Measurements from ENCODE around the gene GRK5.

The GRK5 gene

GRCh38 chr10:119248681-119249080 is 41.3 kb downstream of the GRK5 start:
- no peak overlapping the region for H3K4me3 ChIP-seq (replicated peaks; ENCODE audit: low read depth, low read length)
- TF ChIP-seq, protein P1, sequence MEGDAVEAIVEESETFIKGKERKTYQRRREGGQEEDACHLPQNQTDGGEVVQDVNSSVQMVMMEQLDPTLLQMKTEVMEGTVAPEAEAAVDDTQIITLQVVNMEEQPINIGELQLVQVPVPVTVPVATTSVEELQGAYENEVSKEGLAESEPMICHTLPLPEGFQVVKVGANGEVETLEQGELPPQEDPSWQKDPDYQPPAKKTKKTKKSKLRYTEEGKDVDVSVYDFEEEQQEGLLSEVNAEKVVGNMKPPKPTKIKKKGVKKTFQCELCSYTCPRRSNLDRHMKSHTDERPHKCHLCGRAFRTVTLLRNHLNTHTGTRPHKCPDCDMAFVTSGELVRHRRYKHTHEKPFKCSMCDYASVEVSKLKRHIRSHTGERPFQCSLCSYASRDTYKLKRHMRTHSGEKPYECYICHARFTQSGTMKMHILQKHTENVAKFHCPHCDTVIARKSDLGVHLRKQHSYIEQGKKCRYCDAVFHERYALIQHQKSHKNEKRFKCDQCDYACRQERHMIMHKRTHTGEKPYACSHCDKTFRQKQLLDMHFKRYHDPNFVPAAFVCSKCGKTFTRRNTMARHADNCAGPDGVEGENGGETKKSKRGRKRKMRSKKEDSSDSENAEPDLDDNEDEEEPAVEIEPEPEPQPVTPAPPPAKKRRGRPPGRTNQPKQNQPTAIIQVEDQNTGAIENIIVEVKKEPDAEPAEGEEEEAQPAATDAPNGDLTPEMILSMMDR (IDR thresholded peaks at IDR 0.05; ENCODE audit: low read depth, low read length, missing control alignments): no peak
- no peak for DNase-seq (ENCODE audit: extremely low read depth, low read depth)

- H3K4me3 ChIP-seq (replicated peaks; ENCODE audit: low read depth, low read length): no peak overlapping the region
- peak; percentile 32 for DNase-seq (ENCODE audit: extremely low read depth, low read depth)
Observed at GRCh38 chr10:119250641-119251314, 43.4 kb downstream of the GRK5 start.

GRCh38 chr10:119251315-119251708 is 43.9 kb downstream of the GRK5 start:
- no peak overlapping the region for H3K4me3 ChIP-seq (replicated peaks; ENCODE audit: low read depth, low read length)
- TF ChIP-seq, protein P1 (IDR thresholded peaks at IDR 0.05; ENCODE audit: low read depth, low read length, missing control alignments): no peak
- DNase-seq (ENCODE audit: extremely low read depth, low read depth): no peak

More at GRCh38 chr10:119250641-119251314, 43.4 kb downstream of the GRK5 start:
- TF ChIP-seq, protein P1 (IDR thresholded peaks at IDR 0.05; ENCODE audit: low read depth, low read length, missing control alignments): no peak

GRCh38 chr10:119252051-119252465 is 44.7 kb downstream of the GRK5 start:
- TF ChIP-seq, protein P1 (IDR thresholded peaks at IDR 0.05; ENCODE audit: low read depth, low read length, missing control alignments): peak; percentile 45
- H3K4me3 ChIP-seq (replicated peaks; ENCODE audit: low read depth, low read length): no peak overlapping the region
- DNase-seq (ENCODE audit: extremely low read depth, low read depth): no peak

DNA sequence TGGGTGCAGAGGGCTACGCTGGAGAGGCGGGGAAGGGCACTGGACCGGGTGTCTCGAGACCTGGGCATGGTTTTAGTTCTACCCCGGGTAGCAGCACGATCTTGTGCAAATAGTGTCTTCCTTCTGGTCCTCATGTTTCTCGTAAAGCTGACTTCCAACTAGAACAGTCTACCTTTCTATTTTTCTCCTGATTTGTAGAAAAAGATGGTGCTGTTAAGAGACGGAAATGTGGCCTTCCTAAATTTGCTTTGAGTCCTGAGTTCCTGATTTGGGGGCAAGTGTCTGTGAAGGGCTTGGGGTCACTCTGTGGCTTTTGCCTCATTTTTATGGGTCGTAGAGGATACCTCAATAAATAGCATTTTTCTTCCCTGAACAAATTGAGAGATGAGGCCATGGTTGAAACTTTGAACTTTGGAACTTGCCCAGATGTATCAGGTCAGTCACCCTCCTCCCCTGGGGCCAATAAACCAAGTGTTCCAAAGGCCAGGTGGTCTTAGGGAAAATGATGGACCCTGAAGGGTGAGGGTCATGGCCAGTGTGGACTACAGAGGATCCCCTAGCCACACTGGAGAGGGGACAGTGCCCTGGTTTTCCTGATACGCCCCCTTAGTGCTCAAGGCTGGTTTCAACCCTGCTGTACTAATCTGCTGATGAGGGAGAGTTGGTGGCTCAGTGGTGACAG is 45.2 kb downstream of the GRK5 start:
- no peak for DNase-seq (ENCODE audit: extremely low read depth, low read depth)
- TF ChIP-seq, protein P1 (IDR thresholded peaks at IDR 0.05; ENCODE audit: low read depth, low read length, missing control alignments): no peak
- H3K4me3 ChIP-seq (replicated peaks; ENCODE audit: low read depth, low read length): no peak overlapping the region

DNA sequence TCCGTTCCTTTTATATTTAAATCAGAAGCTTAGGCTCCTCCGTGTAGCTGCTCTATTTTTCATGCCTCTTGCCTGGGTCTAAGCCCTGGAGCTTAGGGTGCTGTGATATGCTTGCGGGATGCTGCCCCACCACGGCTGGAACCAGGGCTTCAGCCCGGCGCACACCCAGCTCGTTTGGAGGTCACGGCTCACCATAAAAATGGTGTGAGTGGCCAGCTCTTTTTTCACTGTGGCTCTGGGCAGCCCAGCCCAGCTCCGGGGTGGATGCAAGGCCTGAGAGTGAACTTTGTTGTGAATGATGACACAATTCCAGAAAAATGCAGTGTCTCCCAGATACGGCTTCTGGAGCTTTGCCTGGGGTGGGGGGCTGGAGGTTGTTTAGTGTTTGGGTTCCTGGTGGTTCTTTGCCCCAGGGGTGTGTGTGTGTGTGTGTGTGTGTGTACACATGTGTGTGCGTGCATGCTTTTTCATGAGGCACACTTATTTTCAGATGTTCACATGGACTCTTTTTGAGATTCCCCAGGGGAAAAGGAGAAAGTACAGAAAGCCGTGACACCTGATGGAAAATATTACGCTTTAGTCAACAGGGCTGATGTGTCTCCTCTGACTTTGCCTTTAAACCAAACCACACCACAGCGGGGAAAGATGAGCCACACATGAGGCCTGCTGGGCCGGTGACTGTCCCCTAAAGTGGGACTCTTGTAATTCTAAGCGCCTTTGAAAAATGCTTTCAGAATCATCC is 46.2 kb downstream of the GRK5 start:
- no peak overlapping the region for H3K4me3 ChIP-seq (replicated peaks; ENCODE audit: low read depth, low read length)
- TF ChIP-seq, protein P1 (IDR thresholded peaks at IDR 0.05; ENCODE audit: low read depth, low read length, missing control alignments): no peak
- peak; percentile 87 for DNase-seq (ENCODE audit: extremely low read depth, low read depth)
